Keratinocyte (primary cell): ENCODE data around the gene RABL3.

ENCODE experiments used
- CTCF ChIP-seq, 3 experiments: IDR thresholded peaks in 1 of 3; conservative IDR thresholded peaks in 1 of 3; optimal IDR thresholded peaks in 1 of 3; 2 replicates in 2 of 3; 3 replicates in 1 of 3; pipeline versions ENCODE3 to v1.5.1; 2011; ENCODE audit warnings: low read length in 3 of 3, mild to moderate bottlenecking in 3 of 3, moderate library complexity in 2 of 3, control low read depth in 1 of 3, inconsistent platforms in 1 of 3; ENCODE audit not compliant: insufficient read depth in 2 of 3; ENCODE audit errors: extremely low read depth in 1 of 3
- EZH2 ChIP-seq: IDR thresholded peaks from one replicate; pipeline ENCODE4 v1.6.1; 2012; ENCODE audit warnings: inconsistent platforms, mild to moderate bottlenecking, low read length, moderate library complexity

DNA sequence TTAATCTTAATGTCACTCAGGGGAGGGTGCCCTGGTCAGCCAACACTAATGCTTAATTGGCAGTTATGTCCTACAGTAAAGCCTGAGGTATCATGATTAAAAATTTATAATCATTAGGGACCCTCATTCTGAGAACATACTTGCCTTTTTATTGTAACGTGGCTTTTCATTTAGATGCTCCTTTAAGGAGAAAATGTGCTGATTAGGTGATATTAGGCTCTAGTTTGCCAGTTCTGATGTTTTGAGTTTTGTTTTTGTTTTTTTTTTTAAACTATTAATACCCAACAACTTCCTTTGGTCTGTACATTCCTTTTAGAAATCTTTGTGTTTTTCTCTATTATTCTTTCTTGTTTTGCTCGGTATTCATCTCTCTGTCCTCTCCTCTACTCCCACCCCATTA lies 10.5 kb upstream of the RABL3 start:
- no peak for TF ChIP-seq EZH2
- TF ChIP-seq CTCF (optimal IDR thresholded peaks at IDR 0.05 in 1 of 3, IDR thresholded peaks at IDR 0.05 in 1 of 3, conservative IDR thresholded peaks at IDR 0.05 in 1 of 3; ENCODE audit: extremely low read depth in 1 of 3, insufficient read depth in 2 of 3, low read length in 3 of 3): no peak
